Amniotic epithelial cell (primary cell): ENCODE data around the gene TRIM22.
"Not testable (repeated sequence)": the region's sequence is repeated elsewhere in the genome, so short reads cannot be mapped to it uniquely, and the experiment has no call there.

Source experiments
- DNase-seq: peaks from one replicate; pipeline ENCODE4 v3.0.0-alpha.2; 2010; ENCODE audit warnings: low read depth

The TRIM22 gene

DNA sequence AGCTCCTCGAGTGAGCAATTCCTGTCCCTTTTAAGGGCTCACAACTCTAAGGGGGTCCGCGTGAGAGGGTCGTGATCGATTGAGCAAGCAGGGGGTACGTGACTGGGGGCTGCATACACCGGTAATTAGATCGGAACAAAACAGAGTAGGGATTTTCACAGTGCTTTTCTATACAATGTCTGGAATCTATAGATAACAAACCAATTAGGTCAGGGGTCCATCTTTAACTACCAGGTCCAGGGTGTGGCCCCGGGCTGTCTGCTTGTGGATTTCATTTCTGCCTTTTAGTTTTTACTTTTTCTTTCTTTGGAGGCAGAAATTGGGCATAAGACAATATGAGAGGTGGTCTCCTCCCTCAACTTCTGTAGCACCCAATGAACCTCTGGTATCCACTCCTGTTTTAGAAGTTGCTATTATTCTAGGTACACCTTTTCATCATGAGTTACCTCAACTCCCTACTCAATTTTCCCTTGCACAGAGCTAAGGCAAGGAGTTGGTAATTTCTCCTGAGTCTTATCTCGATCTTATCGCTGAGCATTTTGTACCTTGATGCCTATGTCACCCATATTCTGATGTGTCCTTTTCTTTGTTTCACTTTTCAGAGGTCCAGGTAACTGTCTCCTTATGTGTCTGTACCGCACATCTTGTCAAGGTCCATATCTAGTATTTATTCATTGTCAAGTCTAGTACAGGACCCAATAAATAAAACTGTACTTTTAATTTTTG lies 1.8 kb downstream of the TRIM22 start:
- DNase-seq, result not testable (repeated sequence)

DNA sequence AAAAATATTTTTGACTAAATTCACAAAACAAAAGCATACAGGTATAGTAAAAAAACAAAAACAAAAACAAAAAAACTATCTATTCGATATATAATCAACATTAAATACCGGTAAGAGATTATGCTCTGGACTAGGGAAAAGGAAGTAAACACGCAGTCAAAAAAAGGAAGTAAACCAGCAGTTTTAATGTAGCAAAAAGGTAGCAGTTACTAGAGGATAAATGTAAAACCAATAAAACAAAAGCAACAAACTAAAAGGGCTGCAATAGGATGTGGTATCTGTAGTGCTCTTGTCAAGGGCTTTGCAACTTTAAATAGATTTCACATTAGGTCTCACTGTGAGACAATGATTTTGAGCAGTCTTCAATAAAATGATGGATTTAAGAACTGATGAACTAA lies 2.4 kb downstream of the TRIM22 start:
- no peak for DNase-seq

DNA sequence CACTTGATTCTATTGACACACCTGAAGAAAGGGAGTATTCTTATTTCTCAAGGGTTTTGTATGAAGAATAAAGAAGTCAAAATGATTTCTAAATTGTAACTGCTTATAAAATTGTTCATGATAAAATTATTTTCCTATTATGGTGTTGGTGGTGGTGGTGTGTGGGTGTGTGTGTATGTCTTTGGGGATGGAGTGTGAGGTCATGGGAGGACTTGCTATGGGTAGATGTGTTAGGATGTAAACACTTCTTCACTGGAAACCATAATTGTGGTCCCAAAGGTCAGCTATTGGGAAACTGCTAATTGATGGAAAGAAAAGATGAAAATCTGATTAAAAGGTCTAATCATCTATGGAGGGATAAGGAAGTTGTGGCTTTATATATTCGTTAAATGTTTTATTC lies 5.1 kb downstream of the TRIM22 start:
- no peak for DNase-seq

DNA sequence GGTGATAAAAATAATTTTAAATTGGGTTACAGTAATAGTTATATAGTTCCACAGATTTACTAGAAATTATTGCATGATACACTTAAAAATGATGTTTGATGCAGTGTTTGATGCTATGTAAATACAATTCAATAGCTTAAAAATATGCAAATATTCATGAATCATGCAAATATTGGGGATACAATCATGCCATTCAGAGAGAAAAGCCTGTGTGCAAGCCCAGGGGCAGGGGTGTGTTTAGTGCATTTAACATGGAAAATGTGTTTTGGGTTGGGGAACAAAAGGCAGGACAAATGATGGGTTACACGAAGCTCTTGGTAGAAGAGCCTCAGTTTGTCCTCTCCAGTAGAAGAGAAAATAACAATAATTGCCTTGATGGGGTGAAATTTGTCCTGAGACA lies 6.0 kb downstream of the TRIM22 start:
- no peak for DNase-seq

DNA sequence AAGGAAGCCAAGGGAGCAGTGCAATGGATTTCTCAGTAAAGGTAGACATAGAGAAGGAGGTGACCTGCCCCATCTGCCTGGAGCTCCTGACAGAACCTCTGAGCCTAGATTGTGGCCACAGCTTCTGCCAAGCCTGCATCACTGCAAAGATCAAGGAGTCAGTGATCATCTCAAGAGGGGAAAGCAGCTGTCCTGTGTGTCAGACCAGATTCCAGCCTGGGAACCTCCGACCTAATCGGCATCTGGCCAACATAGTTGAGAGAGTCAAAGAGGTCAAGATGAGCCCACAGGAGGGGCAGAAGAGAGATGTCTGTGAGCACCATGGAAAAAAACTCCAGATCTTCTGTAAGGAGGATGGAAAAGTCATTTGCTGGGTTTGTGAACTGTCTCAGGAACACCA lies 6.6 kb downstream of the TRIM22 start:
- peak; percentile 10 for DNase-seq

DNA sequence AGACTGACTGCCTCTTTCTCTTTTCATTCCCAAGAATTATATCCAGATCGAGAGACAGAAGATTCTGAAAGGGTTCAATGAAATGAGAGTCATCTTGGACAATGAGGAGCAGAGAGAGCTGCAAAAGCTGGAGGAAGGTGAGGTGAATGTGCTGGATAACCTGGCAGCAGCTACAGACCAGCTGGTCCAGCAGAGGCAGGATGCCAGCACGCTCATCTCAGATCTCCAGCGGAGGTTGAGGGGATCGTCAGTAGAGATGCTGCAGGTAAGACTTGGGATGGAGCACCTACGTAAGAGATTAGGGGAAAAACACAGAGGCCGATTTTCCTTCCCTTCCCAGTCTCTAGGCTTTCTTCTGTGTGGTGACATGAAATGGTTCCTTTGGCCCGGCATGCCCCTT lies 8.7 kb downstream of the TRIM22 start:
- no peak for DNase-seq

DNA sequence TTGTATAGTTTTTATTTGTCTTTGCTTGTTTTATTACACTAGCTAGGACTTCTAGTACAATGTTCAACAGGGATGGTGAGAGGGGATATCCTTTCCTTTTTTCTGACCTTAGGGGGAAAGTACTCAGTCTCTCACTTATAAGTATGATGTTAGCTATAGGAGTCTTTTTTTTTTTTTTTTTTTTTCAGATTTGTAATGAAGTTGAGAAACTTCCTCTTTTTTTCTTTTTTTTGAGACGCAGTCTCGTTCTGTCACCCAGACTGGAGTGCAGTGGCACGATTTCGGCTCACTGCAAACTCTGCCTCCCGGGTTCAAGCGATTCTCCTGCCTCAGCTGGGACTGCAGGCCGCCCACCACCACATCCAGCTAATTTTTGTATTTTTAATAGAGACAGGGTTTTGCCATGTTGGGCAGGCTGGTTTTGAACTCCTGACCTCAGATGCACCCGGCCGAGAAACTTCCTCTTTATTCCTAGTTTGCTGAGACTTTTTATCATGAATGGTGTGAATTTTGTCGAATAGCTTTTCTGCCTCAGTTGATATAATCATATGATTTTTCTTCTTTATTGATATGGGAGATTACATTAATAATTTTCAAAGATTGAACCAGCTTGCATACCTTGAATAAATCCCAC lies 10.9 kb downstream of the TRIM22 start:
- no peak for DNase-seq

DNA sequence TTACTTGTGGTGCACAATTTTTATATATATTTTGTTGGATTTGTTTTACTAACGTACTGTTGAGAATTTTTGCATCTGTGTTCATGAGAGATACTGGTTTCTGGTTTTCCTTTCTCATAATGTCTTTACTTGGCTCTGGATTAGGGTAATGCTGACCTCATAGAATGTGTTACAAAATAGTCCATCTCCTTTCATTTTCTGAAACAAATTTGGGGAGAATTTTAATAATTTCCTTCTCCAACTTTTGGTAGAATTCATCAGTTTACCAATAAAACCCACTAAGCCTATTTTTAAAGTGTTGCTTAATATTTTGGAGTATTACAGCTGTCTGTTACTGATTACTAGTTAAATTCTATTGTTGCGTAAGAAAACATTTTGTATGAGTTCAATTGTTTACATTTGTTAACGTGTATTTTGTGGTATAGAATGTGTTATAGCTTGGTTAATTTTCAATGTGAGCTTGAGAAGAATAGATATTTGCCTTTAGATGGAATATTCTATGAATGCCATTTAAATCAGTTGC lies 11.5 kb downstream of the TRIM22 start:
- peak; percentile 5 for DNase-seq

DNA sequence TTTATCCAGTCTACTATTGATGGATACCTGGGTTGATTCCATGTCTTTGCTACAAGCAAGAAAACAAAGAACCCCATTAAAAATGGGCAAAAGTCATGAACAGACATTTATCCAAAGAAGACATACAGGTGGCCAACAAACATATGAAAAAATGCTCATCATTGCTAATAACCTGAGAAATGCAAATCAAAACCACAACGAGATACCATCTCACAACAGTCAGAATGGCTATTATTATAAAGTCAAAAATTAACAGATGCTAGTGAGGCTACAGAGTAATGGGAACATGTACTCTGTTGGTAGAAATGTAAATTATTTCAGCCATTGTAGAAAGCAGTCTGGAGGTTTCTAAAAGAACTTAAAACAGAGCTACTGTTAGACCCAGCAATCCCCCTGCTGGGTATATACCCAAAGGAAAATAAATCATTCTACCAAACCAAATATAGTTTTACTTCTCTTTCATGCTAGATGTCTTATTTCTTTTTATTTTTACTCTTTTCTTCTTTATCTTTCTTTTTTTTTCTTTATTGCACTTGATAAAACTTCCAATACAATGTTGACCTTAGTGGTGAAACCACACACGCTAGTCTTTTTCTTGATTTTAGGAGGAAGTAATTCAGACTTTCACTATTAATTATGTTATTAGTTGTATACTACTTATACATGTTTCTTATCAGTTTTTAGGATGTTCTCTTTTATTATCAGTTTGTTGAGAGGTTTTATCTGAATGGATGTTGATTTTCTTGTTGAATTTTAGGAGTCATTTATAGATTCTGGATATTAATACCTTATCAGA lies 14.3 kb downstream of the TRIM22 start:
- no peak for DNase-seq

DNA sequence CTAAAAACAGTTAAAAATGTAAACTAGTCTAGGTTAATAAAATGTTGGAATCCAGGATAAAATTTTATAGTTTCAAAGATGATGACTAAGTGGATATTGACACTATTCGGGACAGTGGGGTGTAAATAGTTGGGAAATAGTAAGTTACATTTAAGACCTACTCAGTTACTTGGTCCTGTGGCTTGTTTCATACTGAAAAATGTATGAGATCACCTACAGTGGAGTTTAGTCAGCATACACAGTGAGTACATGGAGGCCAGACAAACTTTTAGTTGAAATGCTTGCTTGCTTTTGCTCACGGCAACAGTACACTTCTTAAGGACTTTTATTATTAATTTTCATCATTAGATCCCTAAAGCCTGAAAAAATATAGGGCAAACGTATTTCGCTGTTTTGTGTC lies 16.1 kb downstream of the TRIM22 start:
- peak; percentile 48 for DNase-seq

DNA sequence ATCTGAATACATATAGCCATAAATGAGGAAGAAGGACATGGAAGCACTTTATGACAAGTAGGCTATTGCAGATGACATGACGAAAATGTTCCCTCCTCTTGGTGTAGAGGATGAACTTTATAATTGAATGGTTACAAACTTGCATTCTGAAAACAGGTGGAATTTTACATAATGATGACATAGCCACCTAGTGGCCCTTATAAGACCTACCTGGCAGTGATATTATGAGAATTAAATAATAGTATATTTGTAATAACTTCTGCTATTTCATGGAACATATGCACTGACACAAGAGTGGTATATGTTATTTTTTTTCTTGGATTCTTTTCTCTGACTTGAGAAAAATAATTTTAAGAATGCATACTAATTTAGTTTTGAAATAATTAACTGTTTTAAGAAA lies 22.9 kb downstream of the TRIM22 start:
- DNase-seq, result peak; percentile 10

DNA sequence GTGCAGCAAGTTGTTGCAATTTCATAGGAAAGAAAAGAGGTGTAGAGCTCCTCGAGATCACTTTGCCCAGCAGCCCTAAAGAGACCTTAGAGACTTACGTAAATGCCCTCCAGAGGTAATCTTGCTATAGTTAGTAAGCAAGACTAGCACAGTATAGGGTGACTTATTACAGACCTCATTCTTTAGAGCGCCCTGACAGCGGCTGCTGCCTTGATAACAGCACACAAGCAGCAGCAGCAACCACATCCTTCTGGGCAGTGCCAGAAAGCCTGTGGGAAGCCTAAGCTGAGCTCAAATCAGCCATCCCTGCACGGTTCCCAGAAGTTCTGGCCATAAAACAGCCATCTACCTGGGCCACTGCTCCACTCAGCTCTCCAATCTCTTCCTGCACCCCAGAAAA lies 24.1 kb downstream of the TRIM22 start:
- peak; percentile 61 for DNase-seq

DNA sequence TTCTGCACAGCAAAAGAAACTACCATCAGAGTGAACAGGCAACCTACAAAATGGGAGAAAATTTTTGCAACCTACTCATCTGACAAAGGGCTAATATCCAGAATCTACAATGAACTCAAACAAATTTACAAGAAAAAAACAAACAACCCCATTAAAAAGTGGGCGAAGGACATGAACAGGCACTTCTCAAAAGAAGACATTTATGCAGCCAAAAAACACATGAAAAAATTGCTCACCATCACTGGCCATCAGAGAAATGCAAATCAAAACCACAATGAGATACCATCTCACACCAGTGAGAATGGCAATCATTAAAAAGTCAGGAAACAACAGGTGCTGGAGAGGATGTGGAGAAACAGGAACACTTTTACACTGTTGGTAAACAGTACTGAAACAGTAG lies 26.9 kb downstream of the TRIM22 start:
- not testable (repeated sequence) for DNase-seq

DNA sequence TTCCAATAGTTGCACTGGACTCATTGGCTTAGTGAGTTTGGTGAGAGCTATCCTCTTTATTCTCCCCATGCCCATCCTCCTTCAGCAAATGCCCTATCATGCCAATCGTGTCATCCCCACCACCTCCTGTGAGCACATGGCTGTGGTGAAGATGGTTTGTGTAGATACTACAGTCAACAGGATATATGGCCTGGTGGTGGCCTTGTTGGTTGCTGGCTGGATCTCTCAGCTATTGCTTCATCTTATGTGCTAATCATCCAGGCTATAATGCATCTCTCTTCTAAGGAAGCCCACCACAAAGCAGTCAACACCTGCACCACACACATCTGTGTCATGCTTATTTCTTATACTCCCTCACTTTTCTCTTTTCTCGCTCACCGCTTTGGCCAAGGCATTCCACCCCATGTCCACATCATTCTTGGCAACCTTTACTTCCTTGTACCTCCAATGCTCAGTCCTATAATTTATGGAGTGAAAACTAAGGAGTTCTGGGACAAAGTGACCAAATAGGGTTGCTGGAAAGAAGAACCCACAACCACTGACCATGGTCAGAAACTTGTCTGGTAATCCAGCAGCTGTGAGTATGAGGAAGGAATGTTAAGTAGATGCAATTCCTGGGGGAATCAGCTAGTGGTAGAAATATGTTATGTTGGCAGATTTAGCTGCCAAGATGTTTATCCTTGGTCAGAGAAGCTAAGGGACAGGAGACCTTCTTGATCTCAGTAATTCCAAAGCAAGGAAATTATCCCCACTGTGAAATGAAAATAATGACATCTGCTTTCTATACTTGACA lies 30.3 kb downstream of the TRIM22 start:
- DNase-seq, result peak; percentile 8

DNA sequence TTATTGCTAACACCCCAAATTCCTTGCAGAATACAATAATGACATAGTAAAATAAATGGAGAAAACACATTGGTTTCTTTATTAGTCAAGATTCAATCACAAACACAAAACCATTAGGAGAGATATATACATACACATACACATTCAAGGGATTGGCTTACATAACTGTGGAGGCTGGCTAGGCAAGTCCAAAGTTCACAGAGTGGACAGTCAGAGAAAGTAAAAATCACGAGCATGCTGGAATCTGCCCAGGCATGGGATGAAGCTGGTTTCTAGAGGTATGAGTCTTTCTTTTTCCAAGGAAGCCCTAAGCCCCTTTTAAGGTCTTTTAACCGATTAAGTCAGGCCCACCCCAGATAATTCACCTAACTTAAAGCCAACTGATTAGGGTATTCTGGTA lies 33.0 kb downstream of the TRIM22 start:
- DNase-seq, result no peak

DNA sequence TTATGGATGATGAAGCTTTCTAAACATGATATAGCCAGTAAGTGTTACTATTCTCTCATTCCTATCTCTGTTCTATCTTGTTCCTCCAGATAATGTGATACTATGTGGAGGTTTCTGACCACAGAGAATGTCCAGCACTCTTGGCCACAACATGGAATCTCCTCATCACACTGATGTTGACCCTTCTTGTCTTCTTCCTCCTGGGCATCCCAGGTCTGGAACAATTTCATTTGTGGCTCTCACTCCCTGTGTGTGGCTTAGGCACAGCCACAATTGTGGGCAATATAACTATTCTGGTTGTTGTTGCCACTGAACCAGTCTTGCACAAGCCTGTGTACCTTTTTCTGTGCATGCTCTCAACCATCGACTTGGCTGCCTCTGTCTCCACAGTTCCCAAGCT lies 36.8 kb downstream of the TRIM22 start:
- DNase-seq, result no peak

DNA sequence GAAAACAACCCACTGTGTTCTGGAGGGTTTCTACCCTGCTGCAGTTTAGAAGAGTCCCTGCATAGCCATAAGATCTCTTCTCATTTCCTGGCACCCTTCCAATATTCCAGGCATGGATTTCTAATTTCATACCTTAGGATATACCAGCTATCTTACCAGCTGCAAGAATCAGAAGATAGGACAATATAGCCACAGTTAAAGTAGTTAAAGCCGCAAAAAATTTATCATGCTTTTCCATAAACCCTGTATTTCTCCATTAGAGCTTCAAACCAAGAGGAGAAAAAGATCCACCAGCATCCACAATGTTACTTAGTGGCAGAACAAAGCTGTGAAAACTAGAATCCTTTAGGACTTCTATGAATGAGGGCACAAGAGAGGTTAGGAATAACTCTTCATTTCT lies 38.1 kb downstream of the TRIM22 start:
- DNase-seq, result no peak

DNA sequence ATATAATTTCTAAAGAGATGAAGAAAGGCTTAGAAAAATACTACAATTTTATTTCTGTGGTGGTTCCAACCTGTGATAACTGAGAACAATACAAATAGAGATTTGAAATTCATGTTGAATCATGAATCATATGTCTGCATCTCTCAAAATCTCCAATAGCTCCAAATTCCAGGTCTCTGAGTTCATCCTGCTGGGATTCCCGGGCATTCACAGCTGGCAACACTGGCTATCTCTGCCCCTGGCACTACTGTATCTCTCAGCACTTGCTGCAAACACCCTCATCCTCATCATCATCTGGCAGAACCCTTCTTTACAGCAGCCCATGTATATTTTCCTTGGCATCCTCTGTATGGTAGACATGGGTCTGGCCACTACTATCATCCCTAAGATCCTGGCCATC lies 46.8 kb downstream of the TRIM22 start, which contains the start of gene OR56B1:
TSS of gene OR56B1 (plus strand) at position 53 of the 400 bp plus-strand sequence. CDS start at position 122, 69 bp downstream.
- DNase-seq, result no peak

DNA sequence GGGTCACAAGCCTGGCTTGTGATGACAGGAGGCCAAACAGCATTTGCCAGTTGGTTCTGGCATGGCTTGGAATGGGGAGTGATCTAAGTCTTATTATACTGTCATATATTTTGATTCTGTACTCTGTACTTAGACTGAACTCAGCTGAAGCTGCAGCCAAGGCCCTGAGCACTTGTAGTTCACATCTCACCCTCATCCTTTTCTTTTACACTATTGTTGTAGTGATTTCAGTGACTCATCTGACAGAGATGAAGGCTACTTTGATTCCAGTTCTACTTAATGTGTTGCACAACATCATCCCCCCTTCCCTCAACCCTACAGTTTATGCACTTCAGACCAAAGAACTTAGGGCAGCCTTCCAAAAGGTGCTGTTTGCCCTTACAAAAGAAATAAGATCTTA lies 47.5 kb downstream of the TRIM22 start:
- peak; percentile 59 for DNase-seq

DNA sequence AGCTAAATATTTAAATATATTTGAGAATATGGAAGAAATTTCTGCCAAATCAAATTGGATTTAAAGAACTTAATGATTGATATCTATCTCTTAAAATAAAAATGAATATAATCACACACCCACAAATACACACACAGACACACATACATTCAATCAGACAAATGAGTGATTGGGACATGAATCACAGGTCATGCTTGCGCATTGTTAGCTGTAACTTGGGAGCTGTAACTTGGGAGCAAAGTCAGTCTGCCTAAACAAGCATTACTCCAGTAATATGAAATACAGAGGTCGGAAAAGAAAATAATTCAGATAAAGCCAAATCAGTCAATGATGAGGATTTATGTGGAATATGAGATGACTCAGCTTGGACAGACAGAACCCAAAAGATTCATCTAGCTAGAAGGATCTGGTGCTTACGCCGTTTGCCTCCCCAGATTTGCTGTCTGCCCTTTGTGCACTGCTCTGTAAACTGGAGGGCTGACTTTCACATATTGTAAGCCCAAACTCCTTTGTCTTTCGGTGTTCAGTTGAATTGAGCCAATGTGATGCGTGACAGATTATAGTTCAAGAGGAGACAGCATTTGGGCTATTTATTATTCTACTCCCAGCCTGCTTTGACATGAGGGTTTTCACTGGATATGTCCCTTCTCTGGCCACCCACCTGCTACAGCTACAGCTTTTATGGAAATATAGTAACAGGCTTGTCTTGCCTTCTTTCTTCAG lies 48.2 kb downstream of the TRIM22 start:
- no peak for DNase-seq

DNA sequence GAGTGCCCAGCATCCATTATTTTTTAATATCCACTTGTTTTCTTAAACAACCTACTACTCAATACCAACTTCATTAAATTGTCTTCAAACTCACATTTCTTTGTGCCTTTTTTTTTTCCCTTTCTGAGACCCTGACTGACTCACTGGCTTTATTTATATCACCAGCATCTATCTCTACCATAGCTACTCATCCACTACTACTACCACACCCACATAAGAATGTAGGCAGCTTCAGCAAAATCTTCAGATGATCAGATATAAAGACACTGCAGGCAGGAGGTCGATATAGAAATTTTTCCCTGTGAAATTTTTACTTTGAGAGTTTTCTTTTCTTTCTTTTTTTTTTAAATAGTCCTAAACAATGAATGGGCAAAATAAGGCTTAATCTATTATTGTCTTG lies 48.8 kb downstream of the TRIM22 start:
- no peak for DNase-seq
